NCI-H524 treated with DMSO at 0.1 percent for 48 hours (cell line): ENCODE measurements around the gene APOM.

Experiments used
- DNase-seq: peaks from one replicate; lab custom pipeline; 2025; lab: John Stamatoyannopoulos, UW

The APOM gene

DNA sequence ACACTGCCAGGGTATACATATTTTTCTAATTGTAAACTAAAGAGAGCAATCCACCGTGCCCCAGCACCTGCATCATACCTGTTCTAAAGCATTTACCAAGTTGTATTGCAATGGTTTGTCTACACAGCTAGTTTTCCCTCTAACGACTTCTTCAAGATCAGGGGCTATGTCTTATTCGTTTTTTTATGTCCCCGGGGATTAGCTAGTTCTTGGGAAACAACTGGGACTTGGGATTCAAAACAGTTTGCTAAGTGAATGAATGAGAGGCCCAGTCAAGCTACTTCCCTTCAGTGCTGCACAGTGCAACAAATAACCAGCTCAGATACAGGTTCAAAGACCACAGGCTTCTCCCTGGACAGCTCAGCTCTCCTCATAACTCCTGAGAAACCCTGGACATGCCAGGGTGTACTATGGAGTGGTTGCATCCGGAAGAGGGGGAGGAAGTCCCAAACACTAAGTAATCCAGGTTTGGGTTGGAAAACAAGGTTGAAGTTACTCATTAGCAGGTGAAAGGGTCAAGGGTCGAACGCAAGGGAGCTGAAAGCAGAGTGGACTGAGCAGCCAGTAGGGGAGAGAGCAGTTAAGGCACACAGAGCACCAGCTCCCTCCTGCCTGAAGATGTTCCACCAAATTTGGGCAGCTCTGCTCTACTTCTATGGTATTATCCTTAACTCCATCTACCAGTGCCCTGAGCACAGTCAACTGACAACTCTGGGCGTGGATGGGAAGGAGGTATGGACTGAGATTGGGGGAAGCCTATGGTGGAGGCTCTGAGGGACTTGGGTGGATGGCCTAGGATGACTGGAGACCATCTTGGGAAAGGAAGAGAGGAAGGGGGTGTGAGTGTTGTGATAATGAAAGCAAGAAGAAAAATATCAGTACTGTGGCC is at the start of gene APOM:
APOM (plus strand) TSS at position 546 of the 889 bp plus-strand sequence; CDS start at position 619, 73 bp downstream.
- DNase-seq = no peak

DNA sequence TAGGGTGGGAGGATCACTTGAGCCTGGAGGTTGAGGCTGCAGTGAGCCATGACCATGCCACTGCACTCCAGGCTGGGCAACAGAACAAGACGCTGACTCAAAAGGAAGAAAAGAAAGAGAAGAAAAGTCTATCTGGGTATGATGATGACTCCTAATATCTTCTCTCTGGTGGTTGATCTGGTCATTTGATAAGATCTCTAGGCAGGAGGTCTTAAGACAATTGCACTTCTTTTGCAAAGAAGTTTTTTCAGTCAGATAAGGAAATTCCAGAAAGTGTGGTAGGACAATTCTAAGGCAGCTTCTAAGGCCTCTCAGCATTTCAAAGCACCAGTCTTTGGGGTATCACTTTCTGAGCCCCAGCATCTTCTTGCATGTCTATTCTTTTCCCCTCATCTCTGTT is 48.4 kb upstream of the APOM start:
- DNase-seq = no peak

DNA sequence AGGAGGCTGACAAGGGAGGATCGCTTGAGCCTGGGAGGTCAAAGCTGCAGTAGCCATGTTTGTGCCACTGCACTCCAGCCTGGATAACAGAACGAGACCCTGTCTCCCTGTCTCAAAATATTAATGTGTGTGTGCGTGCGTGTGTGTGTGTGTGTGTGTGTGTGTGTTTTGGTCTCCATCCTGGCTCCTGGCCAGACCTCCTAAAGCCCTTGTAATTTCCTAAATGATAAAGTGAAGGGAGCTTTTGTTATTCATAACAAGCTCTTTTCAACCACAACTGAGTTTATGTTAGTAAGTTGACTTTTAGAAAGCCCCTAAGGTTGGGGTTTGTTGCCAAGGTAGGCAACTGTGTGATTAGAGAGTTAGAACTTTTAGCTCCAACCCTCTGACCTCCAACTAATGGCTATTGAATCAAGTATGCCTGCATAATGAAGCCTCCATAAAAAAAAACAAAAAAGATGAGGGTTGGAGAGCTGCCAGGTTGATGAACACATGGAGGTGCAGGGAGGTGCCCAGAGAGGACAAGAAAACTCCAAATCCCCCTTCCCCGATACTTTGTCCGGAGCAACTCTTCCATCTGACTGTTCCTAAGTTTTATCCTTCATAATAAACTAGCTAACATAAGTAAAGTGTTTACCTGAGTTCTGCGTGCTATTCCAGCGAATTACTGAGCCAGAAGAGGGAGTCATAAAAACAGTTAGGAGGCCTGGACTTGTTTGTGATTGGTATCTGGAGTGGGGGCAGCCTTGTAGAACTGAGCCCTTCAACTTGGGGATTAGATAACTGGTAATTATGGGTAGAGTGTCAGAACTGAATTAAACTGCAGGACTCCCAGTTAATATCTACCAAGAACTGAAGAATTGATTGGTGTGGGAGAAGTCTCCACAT is 45.9 kb upstream of the APOM start:
- DNase-seq = no peak

DNA sequence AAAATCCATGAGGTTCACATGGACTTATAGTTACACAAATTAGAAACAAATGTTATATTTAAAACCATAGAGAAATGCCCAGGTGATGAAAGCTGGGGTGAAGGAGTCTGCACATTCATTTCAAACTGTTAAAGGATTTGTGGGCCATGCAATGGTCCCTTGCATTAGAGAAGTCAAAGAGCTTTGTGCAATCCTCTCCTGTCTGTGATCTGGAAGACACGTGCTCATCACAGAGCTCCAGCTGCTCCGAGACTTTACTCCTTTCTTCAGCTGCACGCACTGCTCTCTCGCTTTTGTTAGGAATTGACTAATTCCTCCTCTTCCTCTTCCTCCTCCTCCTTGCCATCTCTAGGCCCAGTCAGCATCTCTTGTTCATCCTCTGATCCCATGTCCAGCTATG is 44.7 kb upstream of the APOM start:
- no peak for DNase-seq

DNA sequence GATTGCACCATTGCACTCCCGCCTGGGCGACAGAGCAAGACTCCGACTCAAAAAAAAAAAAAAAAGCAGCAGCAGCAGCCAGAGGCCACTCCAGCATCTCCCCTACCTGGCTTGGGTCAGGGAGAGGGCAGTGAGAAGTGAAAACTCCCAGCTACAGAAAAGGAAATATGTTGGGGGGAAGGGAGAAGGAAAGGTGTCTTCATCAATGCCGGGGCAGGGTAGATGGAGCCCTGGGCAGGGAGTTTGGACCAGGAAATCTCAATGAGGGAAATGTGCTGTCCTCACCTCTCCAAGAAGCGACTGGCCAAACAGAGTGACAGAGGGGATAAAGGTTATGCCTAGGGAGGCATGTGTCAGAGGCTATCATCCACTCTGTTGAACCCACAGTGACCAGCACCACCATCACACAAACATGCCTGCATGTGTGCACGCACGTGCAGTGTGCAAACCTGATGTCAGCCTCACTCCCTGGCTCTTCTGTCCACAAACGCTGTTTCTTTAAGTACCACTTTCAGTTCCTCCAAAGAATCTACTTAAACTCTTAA is 41.5 kb upstream of the APOM start:
- DNase-seq = no peak

DNA sequence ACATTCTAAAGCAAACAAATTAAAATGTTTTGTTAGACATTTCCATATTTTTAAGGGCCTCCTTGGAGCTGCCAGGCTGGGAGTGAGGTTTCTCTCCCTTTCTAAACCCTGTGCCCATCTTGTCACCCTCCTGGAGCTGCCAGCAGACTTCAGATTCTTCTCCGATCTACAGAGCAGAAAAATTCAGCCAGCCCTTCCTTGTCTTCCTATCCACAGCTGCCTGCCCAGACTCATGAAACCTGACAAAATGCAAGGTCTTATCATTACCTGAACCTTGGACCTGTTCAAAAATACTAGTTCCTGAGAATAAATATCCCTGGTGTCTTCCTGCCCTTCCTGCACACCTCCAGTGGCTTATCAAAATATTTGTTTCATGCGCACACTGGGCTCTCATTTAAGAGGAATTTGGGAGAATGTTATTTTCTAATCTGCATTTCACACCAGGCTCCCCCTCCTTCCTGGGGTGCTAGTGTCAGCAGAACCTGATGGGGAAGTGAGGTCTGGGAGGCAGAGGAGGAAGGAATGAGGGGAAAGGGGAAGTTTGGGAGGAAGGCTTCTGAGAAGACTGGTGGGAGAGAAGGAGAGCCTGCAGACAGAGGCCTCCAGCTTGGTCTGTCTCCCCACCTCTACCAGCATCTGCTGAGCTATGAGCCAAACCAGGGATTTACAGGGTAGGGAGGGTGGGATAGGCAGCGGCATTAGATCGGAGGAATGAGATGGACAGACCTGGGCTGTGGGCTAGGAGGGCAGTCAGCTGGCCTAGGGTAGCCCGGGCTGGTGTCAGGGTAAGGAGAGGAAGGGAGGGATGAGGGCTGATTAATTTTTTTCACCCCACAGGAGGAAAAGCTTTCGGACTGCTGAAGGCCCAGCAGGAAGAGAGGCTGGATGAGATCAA is 40.8 kb upstream of the APOM start, which contains the start of gene AIF1:
AIF1 (plus strand) TSS at position 551 of the 895 bp plus-strand sequence; CDS start at position 647, 96 bp downstream.
- DNase-seq = no peak

DNA sequence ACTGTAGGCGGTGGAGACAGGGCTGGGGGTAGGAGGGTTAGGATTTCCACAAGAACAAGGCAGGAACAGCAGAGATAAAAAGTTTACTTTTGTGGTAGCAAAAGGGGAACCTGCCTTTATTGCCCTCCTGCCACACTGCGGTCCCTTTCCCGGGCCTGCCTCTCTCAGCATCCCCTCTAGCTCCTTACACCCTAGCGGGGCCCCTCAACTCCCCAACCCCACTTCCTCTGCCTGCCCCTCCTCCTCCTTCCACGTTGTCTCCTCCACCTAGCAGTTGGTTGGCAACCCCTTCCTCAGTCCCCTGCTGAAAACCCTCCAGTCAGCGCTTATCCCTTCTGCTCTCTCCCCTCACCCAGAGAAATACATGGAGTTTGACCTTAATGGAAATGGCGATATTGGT is 39.9 kb upstream of the APOM start:
- no peak for DNase-seq

DNA sequence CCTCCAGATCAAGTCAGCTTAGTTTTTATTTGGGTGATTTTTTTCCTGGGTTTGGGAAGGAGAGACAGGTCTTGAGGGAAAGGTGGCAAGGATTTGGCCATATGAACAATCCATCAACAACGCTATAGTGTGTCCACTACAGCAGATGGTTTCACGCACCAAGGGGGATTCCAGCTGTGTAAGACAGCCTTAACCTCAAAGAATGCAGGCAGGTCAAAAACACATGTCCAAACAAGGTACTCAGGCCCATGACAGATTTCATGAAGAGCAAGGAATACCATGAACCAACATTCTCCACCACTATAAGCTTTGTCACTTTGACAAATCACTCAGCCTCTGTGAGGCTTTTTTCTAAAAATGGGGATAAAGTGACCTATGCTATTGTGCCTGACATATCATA is 38.7 kb upstream of the APOM start:
- DNase-seq = no peak

DNA sequence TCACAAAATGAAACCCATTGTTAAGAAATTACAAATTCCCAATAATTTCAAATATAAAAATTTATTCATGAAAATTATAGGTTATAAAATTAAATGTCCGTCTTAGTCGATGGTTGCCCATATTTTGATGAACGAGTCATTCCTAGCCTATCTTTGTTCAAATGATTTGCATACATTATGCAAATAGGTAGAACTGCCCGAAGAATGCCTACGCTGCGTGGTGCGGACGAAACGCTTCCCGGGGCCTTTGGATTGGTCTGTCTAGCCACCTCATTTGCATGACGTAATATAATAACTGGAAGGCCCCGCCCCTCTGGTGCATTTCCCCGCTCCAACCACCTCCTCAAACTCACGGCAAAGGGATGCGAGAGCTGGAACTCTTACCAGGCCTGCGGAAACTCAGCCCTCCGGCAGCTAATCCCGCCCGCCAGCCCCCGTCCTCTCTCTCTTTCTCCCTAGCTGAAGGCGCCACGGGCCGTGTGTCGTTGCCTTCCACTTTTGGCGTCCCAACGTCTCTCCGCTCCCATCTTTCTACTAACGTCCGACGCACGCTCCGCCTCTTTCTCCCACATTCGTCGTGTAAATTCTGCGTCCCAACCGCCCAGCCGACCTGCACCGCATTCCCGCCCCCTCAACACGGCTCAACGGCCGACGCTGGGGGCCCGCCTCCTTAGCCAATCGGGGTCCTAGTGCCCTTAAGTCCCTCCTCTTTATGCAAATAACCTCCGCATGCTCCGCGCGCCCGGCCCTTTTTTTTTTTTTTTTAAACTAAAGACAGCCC is 35.7 kb upstream of the APOM start:
- DNase-seq = peak; percentile 94

DNA sequence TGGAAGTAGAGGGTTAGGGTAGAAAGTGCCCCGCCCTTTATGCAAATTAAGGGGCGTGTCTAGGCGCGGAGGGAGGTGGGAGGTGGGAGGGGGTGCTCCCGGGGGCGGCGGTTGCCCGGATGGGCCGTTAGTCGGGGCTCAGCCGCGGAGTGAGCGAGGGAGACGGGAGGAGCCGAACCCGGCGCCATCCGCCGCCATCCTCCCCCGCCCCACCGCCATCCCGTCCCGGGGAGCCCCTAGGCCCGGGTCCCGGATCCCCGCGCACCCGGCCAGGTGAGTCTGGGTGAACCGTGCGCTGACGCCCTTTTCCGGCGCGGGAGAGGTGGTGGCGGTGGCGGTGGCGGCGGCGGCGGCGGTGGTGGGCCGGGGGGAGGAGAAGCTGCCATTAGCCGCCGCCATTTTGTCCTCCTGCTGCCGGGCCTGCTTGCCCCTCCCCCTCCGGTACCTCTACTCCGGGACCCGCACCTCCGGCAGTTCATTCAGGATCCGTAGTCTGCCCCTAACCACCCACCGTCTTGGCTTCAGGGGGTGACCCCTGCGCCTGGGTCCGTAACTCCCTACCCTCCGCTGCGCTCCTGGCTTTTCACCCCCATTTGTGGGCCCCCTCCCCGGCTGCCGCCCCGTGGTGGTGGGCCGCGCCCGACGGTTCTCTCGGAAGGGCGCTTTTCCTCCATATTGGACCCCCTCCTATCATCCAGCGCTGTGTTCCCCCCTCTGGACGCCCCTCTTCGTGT is 34.9 kb upstream of the APOM start, which contains the start of gene PRRC2A:
PRRC2A (plus strand) TSS at position 130 of the 734 bp plus-strand sequence. CDS start 2,075 bp downstream, outside the sequence.
- no peak for DNase-seq

DNA sequence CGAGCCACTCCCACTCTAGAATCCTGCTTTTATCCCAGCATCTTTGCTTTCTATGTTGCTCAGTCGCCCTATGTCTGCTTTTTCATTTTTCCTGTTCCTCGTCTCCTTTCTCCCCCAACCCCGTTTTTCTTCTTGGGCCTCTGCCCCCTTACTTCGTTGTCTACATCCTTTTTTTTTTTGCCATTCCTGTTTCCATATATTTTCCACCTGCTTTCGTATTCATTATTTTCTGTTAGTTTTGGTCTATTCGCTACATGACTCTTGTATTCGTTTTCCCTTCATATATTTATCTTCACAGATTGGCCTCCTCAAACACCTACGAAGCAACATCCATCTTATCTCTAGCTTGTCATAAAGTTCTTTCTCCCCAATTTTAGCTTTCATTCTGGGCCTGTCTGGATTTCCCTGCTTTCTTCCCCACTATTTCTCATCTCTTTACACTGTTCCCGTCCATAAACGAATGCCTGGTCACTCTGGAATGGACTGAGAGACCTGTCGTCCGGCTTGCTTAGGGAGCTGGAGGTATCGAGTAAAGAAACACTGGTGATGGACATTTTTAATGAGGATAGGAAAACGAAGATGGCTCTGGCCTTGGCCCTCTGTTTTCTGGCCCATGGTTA is 34.3 kb upstream of the APOM start:
- DNase-seq = no peak

DNA sequence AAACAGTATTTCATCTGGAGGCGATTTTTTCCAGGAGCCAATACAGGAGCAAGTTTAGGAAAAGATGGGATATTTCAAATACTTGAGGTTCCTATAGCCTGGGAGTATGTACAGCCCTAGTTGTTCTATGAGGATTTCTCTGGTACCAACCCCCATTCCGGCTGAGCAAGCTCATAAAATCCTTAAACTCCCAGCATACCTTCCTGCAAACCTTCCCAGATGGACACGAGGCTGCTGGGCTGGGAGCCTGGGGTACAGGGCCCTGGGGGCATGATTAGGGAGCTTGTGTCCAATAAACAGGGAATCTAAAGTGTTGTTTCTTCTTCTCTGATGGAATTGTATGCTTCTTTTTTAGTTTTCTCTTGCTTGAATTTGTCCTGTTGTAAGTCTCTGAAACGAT is 33.7 kb upstream of the APOM start:
- DNase-seq = no peak

DNA sequence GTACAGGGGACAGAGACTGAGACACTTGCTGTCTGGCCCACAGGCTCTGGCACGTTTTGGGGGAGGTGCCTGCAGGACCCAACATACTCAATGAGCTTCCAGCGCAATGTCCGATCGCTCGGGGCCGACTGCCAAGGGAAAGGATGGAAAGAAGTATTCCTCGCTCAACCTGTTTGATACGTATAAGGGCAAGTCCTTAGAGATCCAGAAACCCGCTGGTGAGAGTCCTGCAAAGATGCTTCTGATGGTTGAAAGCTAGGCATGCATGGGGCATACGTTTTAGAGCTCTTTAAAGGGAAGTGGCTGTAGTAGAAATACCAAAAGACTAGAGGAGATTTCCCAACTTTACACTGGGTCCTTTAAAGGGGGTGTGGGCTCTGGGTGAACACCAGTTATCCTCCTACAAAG is 33.0 kb upstream of the APOM start:
- DNase-seq = no peak

DNA sequence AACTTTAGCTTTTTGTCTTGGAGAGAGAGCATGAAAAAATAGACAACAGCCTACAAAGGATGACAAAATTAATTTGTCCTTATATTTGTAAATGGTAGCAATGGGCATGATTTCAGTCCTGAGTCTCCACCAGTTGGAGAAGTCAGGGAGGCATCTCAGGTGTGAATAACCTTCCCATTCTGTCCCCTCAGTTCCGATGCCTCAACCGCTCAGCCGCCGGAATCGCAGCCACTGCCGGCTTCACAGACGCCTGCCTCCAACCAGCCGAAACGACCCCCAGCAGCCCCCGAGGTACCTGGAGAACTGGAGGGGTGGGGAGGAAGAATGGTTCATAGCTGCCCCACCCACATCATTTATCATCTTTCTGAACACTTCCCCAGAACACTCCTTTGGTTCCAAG is 31.6 kb upstream of the APOM start:
- no peak for DNase-seq

DNA sequence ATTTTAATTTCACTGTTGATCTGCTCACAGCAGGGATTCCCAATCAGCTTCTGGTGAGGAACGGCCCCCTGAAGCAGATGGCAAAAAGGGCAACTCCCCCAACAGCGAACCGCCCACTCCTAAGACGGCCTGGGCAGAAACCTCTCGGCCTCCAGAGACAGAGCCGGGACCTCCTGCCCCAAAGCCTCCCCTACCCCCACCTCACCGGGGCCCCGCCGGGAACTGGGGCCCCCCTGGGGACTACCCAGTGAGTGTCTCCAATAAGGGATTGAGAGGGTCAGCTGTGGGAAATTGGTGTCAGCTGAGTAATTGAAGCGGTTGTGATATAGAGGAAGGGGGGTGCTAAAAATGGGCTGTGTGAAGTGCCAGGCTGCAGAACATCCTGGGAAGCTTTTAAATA is 28.7 kb upstream of the APOM start:
- DNase-seq = no peak

DNA sequence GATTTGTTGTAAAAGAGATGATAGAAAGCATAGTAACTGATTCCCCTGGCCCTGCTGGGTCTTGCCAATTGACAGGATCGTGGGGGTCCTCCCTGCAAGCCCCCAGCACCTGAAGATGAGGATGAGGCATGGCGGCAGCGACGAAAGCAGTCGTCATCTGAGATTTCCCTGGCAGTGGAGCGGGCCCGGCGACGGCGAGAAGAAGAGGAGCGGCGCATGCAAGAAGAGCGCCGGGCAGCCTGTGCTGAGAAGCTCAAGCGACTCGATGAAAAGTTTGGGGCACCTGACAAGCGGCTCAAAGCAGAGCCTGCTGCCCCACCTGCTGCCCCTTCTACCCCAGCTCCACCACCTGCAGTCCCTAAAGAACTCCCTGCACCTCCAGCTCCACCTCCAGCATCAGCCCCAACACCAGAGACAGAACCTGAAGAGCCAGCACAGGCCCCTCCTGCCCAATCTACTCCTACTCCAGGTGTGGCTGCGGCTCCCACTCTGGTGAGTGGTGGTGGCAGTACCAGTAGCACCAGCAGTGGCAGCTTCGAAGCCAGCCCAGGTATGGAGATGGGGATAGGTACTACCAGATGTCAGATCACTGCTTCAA is 27.9 kb upstream of the APOM start:
- DNase-seq = no peak

DNA sequence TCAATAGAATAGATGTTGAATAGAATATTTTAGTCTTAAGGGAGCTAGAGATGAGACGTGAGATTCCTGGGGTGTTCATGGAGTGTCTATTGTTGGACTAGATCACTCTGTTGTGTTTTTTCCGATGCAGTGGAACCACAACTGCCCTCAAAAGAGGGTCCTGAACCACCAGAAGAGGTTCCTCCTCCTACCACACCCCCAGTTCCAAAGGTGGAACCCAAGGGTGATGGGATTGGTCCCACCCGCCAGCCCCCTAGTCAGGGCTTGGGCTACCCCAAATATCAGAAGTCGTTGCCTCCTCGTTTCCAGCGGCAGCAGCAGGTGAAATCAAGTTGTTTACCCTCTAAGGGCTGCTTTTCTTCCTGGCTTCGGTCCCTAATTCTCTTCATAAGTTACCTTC is 26.7 kb upstream of the APOM start:
- no peak for DNase-seq

DNA sequence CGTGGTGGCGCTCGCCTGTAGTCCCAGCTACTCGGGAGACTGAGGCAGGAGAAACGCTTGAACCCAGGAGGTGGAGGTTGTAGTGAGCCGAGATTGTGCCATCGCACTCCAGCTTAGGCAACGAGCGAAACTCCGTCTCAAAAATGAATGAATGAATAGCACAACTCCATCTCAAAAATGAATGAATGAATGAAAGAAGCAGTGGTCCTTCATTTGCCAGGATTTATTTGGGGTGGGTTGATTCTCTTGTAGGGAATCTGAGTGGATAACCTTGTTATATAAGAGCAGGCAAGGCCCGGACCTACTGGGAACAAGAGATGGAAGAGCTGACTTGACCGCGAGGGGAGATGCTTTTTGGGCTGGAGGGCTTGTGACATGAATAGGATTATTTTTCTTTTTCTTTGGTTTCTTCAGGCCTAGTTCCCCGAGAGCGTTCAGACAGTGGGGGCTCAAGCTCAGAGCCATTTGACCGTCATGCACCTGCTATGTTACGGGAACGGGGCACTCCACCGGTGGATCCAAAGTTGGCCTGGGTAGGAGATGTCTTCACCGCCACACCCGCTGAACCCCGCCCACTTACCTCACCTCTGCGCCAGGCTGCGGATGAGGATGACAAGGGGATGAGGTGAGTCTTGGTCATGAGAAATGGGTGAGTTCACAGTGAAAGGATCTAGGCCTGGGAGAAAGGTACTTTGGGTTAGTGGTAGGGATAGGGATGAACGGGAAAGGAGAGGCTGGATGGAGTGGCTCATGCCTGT is 25.3 kb upstream of the APOM start:
- no peak for DNase-seq
